GM12878 (cell line): ENCODE data around the gene TPRN. TPM values are rescaled to one million over a fixed set of nuclear protein-coding genes. Genes with fewer than 3 reads are reported as not detected.

Source experiments
- BCLAF1 ChIP-seq: fragments of 450-650 bp; IDR thresholded peaks from 2 replicates; pipeline ENCODE4 v1.6.1; 2017; ENCODE audit warnings: antibody characterized with exemption, mild to moderate bottlenecking, moderate library complexity
- CBFB ChIP-seq: IDR thresholded peaks from 2 replicates; pipeline ENCODE4 v1.6.1; 2016; ENCODE audit warnings: antibody characterized with exemption, low read depth
- CREB1 ChIP-seq: IDR thresholded peaks from 2 replicates; pipeline ENCODE4 v1.6.1; 2012; ENCODE audit warnings: low read depth, mild to moderate bottlenecking, inconsistent platforms
- EED ChIP-seq: sonication (generic); IDR thresholded peaks from 2 replicates; pipeline ENCODE4 v1.6.1; 2016; ENCODE audit warnings: antibody characterized with exemption, low read depth
- ETV6 ChIP-seq, 2 experiments: fragments of 450-650 bp in 1 of 2; IDR thresholded peaks in 1 of 2; conservative IDR thresholded peaks in 1 of 2; 2 replicates each; pipeline ENCODE4 v1.6.1; 2014; ENCODE audit warnings: antibody characterized with exemption in 1 of 2, borderline replicate concordance in 1 of 2, low read depth in 1 of 2, mild to moderate bottlenecking in 1 of 2, moderate library complexity in 1 of 2
- GABPA ChIP-seq: IDR thresholded peaks from 2 replicates; pipeline ENCODE4 v1.6.1; 2014; ENCODE audit warnings: antibody characterized with exemption, low read depth, mild to moderate bottlenecking, inconsistent platforms
- HCFC1 ChIP-seq: fragments of 150-350 bp; IDR thresholded peaks from 2 replicates; pipeline ENCODE4 v1.6.1; 2014; ENCODE audit warnings: low read length
- NFYA ChIP-seq: IDR thresholded peaks from 2 replicates; pipeline ENCODE4 v1.6.1; 2011; ENCODE audit warnings: low read depth, mild to moderate bottlenecking, low read length, improper control_type of control experiment, borderline replicate concordance
- POLR2AphosphoS2 ChIP-seq: IDR thresholded peaks from 2 replicates; pipeline ENCODE4 v1.6.1; 2011; ENCODE audit warnings: low read depth, mild to moderate bottlenecking, low read length, improper control_type of control experiment, moderate library complexity
- RAD21 ChIP-seq: IDR thresholded peaks from 2 replicates; pipeline ENCODE4 v1.6.1; 2011; ENCODE audit warnings: mild to moderate bottlenecking, low read depth, low read length, moderate library complexity; ENCODE audit not compliant: insufficient read depth
- SKIL ChIP-seq: fragments of 450-650 bp; IDR thresholded peaks from 2 replicates; pipeline ENCODE4 v1.6.1; 2017; ENCODE audit warnings: mild to moderate bottlenecking, low read depth, inconsistent platforms; ENCODE audit not compliant: poor library complexity, severe bottlenecking
- STAT1 ChIP-seq: fragments of 450-650 bp; conservative IDR thresholded peaks from 2 replicates; pipeline ENCODE4 v1.6.1; 2014; ENCODE audit warnings: antibody characterized with exemption, mild to moderate bottlenecking
- TARDBP ChIP-seq: IDR thresholded peaks from 2 replicates; pipeline ENCODE4 v1.6.1; 2016; ENCODE audit warnings: borderline replicate concordance
- ZSCAN29 ChIP-seq: fragments of 450-650 bp; IDR thresholded peaks from 2 replicates; pipeline ENCODE4 v1.6.1; 2017; ENCODE audit warnings: mild to moderate bottlenecking, moderate library complexity
- polyA plus RNA-seq, 11 experiments: library from polyadenylated mRNA; depleted of rRNA in 4 of 11; unstranded in 6 of 11; stranded (reverse) in 5 of 11; fragments of >200 nt; fragmentation: Nextera tagmentation in 4 of 11; fragmentation: Illumina TruSeq in 1 of 11; extraction: Ambion mirVana in 4 of 11; extraction: Trizol in 1 of 11; gene quantifications; 1 replicate in 1 of 11; 2 replicates in 10 of 11; pipeline versions ENCODE4 v1.2.1 to v1.2.3, GENCODE V29; 2011 to 2016; ENCODE audit warnings: inconsistent platforms in 2 of 11, missing spikeins in 2 of 11, low read depth in 1 of 11
- total RNA-seq, 4 experiments: library from RNA; depleted of rRNA in 3 of 4; stranded (reverse); fragments of >200 nt in 3 of 4; fragmentation: Illumina TruSeq in 1 of 4; extraction: Trizol in 1 of 4; gene quantifications; 2 replicates each; pipeline versions ENCODE4 v1.2.1 to v1.2.3, GENCODE V29; 2013 to 2021
- TF ChIP-seq, protein P1 (sequence below): fragments of 450-650 bp; IDR thresholded peaks from 2 replicates; pipeline ENCODE4 v1.6.1; 2017; ENCODE audit warnings: mild to moderate bottlenecking
- TF ChIP-seq, protein P2 (sequence below): fragments of 450-650 bp; formaldehyde crosslinking; IDR thresholded peaks from 2 replicates; pipeline ENCODE4 v1.4.0; 2020; ENCODE audit warnings: mild to moderate bottlenecking, moderate library complexity
- TF ChIP-seq, protein P3 (sequence below): fragments of 450-650 bp; IDR thresholded peaks from 2 replicates; pipeline ENCODE4 v1.6.1; 2014; ENCODE audit warnings: mild to moderate bottlenecking

The TPRN gene
- total and polyA plus RNA-seq, 10 of the 15 experiments (the other 5 are each of a cell fraction or from before 2014, with no cell fraction given) = 0.18 to 19.5 (median 3.1) TPM

DNA sequence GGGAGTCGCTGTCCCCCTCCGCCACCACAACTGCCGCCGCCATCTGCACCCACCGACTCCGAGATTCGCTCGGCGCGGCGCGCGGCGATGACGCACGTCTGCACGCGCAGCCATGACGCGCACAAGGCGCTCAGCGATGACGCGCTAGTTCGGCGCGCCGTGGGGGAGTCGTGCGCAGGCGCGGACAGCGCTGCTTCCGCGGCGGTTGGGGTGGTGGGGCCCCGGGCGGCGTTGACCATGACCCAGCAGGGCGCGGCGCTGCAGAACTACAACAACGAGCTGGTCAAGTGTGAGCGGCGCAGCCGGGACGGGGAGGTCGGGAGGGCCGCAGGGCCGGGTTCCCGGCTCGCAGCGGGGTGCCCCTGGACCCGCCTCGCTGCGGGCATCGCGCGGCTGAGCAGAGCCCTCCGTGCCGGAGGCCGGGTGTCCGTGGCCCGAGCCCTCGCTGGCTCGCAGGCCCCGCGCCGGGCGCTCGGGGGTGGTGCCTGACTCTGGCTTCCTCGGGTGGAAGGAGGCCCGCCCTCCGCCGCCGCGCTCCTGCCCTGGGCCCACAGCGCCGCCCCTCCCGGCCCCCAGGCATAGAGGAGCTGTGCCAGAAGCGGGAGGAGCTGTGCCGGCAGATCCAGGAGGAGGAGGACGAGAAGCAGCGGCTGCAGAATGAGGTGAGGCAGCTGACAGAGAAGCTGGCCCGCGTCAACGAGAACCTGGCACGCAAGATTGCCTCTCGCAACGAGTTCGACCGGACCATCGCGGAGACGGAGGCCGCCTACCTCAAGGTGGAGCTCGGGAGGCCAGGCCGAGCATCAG is 11.8 kb downstream of the TPRN start, which contains the start of the genes ANAPC2 and SSNA1 (continued):
- TF ChIP-seq SKIL = no peak
- TF ChIP-seq HCFC1 = peak; percentile 93
- TF ChIP-seq, protein P1, sequence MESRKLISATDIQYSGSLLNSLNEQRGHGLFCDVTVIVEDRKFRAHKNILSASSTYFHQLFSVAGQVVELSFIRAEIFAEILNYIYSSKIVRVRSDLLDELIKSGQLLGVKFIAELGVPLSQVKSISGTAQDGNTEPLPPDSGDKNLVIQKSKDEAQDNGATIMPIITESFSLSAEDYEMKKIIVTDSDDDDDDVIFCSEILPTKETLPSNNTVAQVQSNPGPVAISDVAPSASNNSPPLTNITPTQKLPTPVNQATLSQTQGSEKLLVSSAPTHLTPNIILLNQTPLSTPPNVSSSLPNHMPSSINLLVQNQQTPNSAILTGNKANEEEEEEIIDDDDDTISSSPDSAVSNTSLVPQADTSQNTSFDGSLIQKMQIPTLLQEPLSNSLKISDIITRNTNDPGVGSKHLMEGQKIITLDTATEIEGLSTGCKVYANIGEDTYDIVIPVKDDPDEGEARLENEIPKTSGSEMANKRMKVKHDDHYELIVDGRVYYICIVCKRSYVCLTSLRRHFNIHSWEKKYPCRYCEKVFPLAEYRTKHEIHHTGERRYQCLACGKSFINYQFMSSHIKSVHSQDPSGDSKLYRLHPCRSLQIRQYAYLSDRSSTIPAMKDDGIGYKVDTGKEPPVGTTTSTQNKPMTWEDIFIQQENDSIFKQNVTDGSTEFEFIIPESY = no peak
- TF ChIP-seq ETV6 (conservative IDR thresholded peaks at IDR 0.05 in 1 of 2, IDR thresholded peaks at IDR 0.05 in 1 of 2; ENCODE audit: borderline replicate concordance in 1 of 2, low read depth in 1 of 2) = no peak
- TF ChIP-seq STAT1 = peak; percentile 94; the same call in 1 of the 2 replicates
- TF ChIP-seq POLR2AphosphoS2 = peak; percentile 85
- TF ChIP-seq, protein P2, sequence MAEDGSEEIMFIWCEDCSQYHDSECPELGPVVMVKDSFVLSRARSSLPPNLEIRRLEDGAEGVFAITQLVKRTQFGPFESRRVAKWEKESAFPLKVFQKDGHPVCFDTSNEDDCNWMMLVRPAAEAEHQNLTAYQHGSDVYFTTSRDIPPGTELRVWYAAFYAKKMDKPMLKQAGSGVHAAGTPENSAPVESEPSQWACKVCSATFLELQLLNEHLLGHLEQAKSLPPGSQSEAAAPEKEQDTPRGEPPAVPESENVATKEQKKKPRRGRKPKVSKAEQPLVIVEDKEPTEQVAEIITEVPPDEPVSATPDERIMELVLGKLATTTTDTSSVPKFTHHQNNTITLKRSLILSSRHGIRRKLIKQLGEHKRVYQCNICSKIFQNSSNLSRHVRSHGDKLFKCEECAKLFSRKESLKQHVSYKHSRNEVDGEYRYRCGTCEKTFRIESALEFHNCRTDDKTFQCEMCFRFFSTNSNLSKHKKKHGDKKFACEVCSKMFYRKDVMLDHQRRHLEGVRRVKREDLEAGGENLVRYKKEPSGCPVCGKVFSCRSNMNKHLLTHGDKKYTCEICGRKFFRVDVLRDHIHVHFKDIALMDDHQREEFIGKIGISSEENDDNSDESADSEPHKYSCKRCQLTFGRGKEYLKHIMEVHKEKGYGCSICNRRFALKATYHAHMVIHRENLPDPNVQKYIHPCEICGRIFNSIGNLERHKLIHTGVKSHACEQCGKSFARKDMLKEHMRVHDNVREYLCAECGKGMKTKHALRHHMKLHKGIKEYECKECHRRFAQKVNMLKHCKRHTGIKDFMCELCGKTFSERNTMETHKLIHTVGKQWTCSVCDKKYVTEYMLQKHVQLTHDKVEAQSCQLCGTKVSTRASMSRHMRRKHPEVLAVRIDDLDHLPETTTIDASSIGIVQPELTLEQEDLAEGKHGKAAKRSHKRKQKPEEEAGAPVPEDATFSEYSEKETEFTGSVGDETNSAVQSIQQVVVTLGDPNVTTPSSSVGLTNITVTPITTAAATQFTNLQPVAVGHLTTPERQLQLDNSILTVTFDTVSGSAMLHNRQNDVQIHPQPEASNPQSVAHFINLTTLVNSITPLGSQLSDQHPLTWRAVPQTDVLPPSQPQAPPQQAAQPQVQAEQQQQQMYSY (CRISPR knock-in tag) = no peak
- TF ChIP-seq BCLAF1 = 0 out of 2 replicates have a peak, but pooled peaks have one; percentile 20
- TF ChIP-seq RAD21 = peak; percentile 45
- peak; percentile 100 for TF ChIP-seq CREB1
- TF ChIP-seq EED = no peak
- peak; percentile 74 for TF ChIP-seq ZSCAN29
- TF ChIP-seq, protein P3, sequence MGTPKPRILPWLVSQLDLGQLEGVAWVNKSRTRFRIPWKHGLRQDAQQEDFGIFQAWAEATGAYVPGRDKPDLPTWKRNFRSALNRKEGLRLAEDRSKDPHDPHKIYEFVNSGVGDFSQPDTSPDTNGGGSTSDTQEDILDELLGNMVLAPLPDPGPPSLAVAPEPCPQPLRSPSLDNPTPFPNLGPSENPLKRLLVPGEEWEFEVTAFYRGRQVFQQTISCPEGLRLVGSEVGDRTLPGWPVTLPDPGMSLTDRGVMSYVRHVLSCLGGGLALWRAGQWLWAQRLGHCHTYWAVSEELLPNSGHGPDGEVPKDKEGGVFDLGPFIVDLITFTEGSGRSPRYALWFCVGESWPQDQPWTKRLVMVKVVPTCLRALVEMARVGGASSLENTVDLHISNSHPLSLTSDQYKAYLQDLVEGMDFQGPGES = peak; percentile 42; the same call in 1 of the 2 replicates
- no peak for TF ChIP-seq GABPA
- peak; percentile 87; the same call in 1 of the 2 replicates for TF ChIP-seq TARDBP
- TF ChIP-seq CBFB = peak; percentile 21; the same call in 1 of the 2 replicates
- no peak for TF ChIP-seq NFYA
